ENCODE data around the gene MEI4.
"Not testable (repeated sequence)": the region's sequence is repeated elsewhere in the genome, so short reads cannot be mapped to it uniquely, and the experiment has no call there.

DNA sequence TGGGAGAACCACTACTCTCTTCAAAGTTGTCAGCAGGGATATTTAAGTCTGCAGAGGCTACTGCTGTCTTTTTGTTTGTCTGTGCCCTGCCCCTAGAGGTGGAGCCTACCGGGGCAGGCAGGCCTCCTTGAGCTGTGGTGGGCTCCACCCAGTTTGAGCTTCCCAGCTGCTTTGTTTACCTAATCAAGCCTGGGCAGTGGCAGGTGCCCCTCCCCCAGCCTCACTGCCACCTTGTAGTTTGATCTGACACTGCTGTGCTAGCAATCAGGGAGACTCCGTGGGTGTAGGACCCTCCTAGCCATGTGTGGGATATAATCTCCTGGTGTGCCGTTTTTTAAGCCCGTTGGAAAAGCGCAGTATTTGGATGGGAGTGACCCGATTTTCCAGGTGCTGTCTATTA lies 47.3 kb downstream of the MEI4 start:
- TF ChIP-seq, protein P1, sequence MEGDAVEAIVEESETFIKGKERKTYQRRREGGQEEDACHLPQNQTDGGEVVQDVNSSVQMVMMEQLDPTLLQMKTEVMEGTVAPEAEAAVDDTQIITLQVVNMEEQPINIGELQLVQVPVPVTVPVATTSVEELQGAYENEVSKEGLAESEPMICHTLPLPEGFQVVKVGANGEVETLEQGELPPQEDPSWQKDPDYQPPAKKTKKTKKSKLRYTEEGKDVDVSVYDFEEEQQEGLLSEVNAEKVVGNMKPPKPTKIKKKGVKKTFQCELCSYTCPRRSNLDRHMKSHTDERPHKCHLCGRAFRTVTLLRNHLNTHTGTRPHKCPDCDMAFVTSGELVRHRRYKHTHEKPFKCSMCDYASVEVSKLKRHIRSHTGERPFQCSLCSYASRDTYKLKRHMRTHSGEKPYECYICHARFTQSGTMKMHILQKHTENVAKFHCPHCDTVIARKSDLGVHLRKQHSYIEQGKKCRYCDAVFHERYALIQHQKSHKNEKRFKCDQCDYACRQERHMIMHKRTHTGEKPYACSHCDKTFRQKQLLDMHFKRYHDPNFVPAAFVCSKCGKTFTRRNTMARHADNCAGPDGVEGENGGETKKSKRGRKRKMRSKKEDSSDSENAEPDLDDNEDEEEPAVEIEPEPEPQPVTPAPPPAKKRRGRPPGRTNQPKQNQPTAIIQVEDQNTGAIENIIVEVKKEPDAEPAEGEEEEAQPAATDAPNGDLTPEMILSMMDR (conservative IDR thresholded peaks at IDR 0.05) = not testable (repeated sequence)
- not testable (repeated sequence) for TF ChIP-seq ZFX (IDR thresholded peaks at IDR 0.05)

Data from C4-2B (cell line).